Urinary bladder (tissue), 4 donors: Measurements from ENCODE around the gene BEND7. TPM values are rescaled to one million over a fixed set of nuclear protein-coding genes. Genes with fewer than 3 reads are reported as not detected.
"Not testable (repeated sequence)": the region's sequence is repeated elsewhere in the genome, so short reads cannot be mapped to it uniquely, and the experiment has no call there.

Source experiments
- DNase-seq: peaks from one replicate; pipeline ENCODE4 v3.0.0-alpha.2; 2015; ENCODE audit errors: extremely low spot score
- H3K27ac ChIP-seq: one replicate; pipeline ENCODE4 v1.5.1; 2013; ENCODE audit warnings: low read depth, mild to moderate bottlenecking, moderate library complexity
- H3K36me3 ChIP-seq: one replicate; pipeline ENCODE4 v1.6.1; 2013; ENCODE audit warnings: mild to moderate bottlenecking, moderate library complexity; ENCODE audit not compliant: insufficient read depth
- H3K4me1 ChIP-seq: one replicate; pipeline ENCODE4 v1.6.1; 2013; ENCODE audit warnings: mild to moderate bottlenecking, moderate library complexity; ENCODE audit not compliant: insufficient read depth
- H3K4me3 ChIP-seq: one replicate; pipeline ENCODE4 v1.5.1; 2013; ENCODE audit warnings: low read depth, low read length
- WGBS: extraction: QIAGEN DNeasy Blood & Tissue Kit; methylation state at CpG from one replicate; pipeline ENCODE4 v1.1.7; 2013; 5-methylcytosine and 5-hydroxymethylcytosine counted together
- polyA plus RNA-seq: library from polyadenylated mRNA; stranded (reverse); fragments of 200-250 nt; gene quantifications from one replicate; pipeline ENCODE4 v1.2.3, GENCODE V29; 2013
- total RNA-seq: library from RNA; depleted of rRNA; stranded (reverse); fragments of >200 nt; gene quantifications from one replicate; pipeline ENCODE4 v1.2.3, GENCODE V29; 2014
- donor health status: healthy with polysubstance abuse.
- donor health status: healthy.

Gene BEND7
- total and polyA plus RNA-seq, 2 donors, result 8.0 to 8.8 TPM

DNA sequence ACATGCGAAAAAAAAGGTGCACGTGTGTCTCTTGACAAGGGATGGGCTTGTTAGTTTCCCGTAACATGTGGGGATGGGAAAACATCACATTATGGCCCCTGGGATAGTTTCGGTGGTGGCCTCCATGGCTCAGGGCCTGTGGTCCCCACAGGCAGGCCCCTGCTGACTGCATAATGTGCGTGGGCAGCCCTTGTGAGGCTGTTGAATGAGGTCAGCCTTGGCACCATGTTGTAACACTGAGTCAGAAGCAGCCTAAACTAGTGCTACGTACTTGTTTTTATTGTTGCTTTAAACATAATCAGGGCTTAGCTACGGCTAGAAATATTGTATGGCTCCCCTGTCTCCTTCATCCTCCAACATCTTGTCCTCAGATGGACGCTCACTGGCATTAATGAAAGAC lies 80.6 kb downstream of the BEND7 start:
- Histone ChIP-seq H3K36me3 (no peaks in the 10 kb centered on the region), H3K4me1 (no peaks in the 10 kb centered on the region), H3K4me3 (no peak overlapping the region), H3K27ac (no peak overlapping the region)
- 89% methylated on average over 8 of the region's 8 CpGs for WGBS
- DNase-seq, result no peak

DNA sequence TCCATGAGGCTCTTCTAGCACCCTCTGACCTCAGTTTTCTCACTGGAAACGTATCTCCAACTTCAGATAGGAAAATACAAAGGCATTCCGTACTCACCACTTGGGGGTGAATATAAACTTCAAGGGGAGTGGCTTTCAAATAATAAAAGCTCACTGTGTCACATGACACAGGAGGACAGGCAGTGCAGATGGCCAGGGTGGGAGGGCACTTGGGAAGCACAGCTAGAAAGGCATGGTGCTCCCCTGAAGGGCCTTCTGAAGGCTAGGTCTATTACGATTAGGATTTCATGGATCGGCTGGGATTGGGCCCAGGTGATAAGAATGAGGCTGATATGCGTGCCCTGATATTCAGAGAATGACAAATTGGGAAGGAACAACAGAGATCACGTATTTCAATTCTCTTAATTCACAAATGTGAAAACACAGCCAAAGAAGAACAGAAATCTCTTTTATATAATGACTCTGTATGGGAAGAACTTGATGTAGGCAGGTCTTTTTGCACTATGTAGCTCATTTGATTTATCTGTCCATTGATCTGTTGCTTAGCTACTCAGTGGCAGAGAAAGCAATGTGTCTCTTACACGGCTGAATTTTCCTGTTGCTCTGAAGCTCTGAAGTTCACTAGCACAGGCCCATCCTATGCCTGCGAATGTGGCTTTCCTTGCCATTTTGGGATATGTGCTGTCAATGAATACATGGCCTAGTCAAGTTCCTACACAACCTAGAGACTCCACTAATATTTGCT lies 83.0 kb downstream of the BEND7 start:
- no peak overlapping the region for H3K4me3 ChIP-seq
- no peaks in the 10 kb centered on the region for H3K4me1 ChIP-seq
- DNase-seq, result no peak
- 90% methylated on average over 8 of the region's 8 CpGs for WGBS
- no peaks in the 10 kb centered on the region for H3K36me3 ChIP-seq
- no peak overlapping the region for H3K27ac ChIP-seq

DNA sequence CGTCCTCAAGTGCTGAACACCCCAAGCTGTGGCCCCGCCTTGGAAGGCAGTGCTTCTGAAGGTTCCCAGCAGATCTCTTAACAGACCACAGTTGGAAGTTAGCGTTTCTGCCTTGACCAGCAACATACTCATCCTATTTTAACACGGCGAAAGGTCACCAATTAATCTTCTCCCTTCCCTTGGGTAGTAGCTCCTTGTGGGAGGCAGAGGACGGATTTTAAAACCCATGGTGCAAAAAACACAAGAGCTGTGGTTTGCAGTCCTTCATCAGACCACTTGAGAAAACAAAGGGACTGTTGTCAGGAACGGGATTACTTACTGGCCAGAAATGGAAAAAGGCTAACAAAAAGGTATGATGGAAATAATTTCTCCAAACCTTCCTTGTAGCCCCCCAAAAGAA lies 87.3 kb downstream of the BEND7 start:
- H3K27ac ChIP-seq, result no peak overlapping the region
- H3K4me1 ChIP-seq, result no peaks in the 10 kb centered on the region
- no peak overlapping the region for H3K4me3 ChIP-seq
- H3K36me3 ChIP-seq, result no peaks in the 10 kb centered on the region
- DNase-seq, result no peak
- WGBS, result 84% methylated on average over 7 of the region's 7 CpGs

GRCh38 chr10:13440185-13441061 lies 88.4 kb downstream of the BEND7 start:
- DNase-seq, result no peak
- Histone ChIP-seq H3K4me1 (no peaks in the 10 kb centered on the region), H3K27ac (no peak overlapping the region), H3K36me3 (no peaks in the 10 kb centered on the region), H3K4me3 (no peak overlapping the region)
- 8% methylated on average over 30 of the region's 30 CpGs for WGBS

DNA sequence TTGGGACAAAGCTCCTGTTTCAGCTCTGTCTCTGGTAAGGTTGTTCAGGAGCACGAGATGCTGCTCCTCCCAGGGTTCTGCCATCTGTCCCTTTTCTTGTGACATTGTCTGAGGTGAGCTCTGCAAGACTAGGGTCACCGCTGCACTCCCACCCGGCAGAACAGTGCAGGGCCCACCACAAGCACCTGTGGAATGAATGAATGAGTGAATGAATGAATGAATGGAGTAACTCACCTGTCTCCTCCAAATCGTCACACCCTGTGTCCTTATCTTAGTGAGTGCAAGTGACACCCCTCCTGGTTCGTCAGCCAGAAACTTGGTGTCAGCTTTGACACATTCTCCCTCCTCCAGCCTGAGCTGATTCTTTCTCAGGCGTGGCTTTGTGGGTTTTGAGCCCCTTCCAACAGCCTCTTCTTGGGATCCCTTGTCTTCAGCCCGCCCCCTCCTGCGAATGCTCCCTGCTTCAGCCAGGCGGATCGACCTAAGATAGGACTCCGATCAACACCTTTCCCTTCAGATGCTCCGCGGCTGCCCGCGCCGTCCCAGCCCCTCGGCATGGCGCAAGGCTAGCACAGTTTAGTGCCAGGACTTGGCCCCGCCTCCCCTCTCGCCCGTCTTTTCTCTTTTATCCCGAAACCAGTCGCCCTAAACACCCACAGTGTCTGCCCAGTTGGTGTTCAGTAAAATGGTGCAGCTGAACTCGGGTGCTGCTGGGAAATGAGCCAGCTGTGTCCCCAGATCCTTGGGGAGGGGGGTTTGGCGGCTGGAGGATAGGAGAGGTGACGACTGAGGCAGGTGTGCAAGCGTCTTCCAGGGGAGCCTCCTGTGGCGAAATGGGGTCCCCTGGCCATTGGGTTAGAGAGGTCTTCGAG lies 89.3 kb downstream of the BEND7 start:
- Histone ChIP-seq H3K36me3 (no peaks in the 10 kb centered on the region), H3K27ac (no peak overlapping the region), H3K4me3 (no peak overlapping the region), H3K4me1 (no peaks in the 10 kb centered on the region)
- 27% methylated on average over 29 of the region's 29 CpGs for WGBS
- DNase-seq, result no peak

DNA sequence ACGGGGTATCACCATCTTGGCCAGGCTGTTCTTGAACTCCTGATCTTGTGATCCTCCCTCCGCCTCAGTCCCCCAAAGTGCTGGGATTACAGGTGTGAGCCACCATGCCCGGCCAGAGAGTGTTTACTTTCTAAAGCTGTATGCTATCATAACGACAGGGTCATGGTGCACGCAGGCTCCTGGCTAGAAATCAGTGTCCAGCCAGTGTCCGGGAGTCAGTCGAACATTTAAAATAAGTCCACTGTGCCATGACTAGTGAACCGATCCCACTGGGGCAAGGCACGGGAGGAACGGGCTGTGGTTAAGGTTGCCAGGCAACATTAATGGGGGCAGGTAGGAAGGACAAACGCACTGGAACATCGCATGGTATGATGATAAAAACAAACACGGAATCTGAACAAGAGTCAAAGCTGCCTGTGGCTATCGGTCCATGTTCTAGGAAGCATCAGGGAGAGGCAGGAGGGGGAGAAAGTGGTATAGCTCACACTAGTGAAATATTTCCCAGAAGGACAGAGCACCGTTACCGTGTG lies 91.7 kb downstream of the BEND7 start:
- Histone ChIP-seq H3K27ac (no peak overlapping the region), H3K36me3 (no peaks in the 10 kb centered on the region), H3K4me1 (no peaks in the 10 kb centered on the region), H3K4me3 (no peak overlapping the region)
- no peak for DNase-seq
- WGBS, result 67% methylated on average over 16 of the region's 16 CpGs

DNA sequence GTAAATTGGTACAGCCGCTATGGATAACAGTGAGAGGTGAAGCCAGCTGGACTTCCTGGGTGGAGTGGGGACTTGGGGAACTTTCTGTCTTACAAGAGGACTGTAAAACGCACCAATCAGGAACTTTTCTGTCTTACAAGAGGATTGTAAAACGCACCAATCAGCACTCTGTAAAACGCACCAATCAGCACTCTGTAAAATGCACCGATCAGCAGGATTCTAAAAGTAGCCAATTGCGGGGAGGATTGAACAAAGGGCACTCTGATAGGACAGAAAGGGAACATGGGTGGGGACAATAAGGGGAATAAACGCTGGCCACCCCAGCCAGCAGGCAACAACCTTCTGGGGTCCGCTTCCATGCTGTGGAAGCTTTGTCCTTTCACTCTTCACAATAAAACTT lies 100.9 kb downstream of the BEND7 start:
- DNase-seq, result not testable (repeated sequence)
- 91% methylated on average over 8 of the region's 8 CpGs for WGBS

DNA sequence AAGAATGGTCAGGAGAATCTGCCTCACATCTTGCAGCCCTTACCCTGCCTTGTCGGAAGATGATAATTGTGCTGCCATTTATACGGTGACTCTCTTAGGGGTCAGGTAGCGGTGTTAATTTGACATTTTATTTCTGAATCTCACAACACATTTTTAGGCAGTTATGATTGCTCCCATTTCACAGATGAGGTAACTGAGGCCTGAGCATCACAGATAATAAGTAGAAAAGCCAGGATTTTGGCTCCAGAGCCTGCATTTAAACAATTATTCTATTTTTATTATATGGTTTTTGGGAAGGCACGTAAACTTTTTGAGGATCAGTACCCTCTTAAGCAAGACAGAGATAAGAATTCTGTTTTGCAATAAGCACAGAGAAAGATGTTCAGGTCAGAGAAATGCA lies 103.4 kb downstream of the BEND7 start:
- Histone ChIP-seq H3K27ac (no peak overlapping the region), H3K4me3 (no peak overlapping the region), H3K36me3 (no peaks in the 10 kb centered on the region), H3K4me1 (no peaks in the 10 kb centered on the region)
- DNase-seq, result no peak
- WGBS, result 56% methylated on average over 4 of the region's 4 CpGs

More for the DNA sequence above, 100.9 kb downstream of the BEND7 start:
- H3K36me3 ChIP-seq, H3K4me1 ChIP-seq, H3K4me3 ChIP-seq, H3K27ac ChIP-seq: not testable (repeated sequence)

GRCh38 chr10:13422800-13423199 lies 106.0 kb downstream of the BEND7 start:
- Histone ChIP-seq H3K36me3 (no peaks in the 10 kb centered on the region), H3K4me3 (no peak overlapping the region), H3K4me1 (no peaks in the 10 kb centered on the region), H3K27ac (no peak overlapping the region)
- WGBS, result 76% methylated on average over 9 of the region's 9 CpGs
- DNase-seq, result no peak

GRCh38 chr10:13421382-13421917 lies 107.4 kb downstream of the BEND7 start:
- Histone ChIP-seq H3K27ac (no peak overlapping the region), H3K4me1 (no peaks in the 10 kb centered on the region), H3K4me3 (no peak overlapping the region), H3K36me3 (no peaks in the 10 kb centered on the region)
- DNase-seq, result no peak
- 78% methylated on average over 2 of the region's 2 CpGs for WGBS

DNA sequence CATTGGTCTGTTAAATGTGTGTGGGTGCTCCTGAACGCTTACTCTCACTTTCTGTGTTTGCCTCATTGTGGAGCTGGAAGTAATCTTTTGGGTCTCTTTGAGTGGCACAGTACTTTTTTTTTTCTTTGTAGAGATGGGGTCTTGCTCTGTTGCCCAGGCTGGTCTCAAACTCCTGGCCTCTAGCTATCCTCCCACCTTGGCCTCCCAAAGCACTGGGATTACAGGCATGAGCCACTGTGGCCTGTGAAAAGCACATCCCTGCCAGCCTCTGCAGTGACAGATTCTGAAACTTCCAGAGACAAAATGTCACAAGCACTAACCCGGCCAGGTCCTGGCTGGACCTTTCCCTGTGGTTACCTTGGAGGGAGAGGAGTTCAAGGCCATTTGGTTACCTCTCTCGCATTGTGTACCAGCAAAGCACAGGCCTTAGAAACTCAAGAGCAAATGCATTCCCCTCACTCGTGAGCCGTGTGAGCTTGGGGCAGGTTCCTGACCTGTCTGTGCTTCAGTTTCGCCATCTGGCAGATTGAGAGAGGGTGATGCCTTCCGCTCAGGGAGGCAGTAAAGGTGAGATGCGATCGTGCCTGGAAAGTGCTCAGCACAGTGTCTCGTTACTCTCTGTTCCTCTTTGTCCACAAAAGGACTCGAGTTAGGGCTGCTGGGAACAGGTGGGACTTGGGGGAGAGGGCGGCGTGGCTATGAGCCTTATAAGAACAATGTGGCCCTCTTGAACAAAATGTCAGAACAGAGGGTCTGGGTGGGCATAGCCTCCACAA lies 108.1 kb downstream of the BEND7 start:
- no peaks in the 10 kb centered on the region for H3K4me1 ChIP-seq
- no peak overlapping the region for H3K27ac ChIP-seq
- H3K36me3 ChIP-seq, result no peaks in the 10 kb centered on the region
- H3K4me3 ChIP-seq, result no peak overlapping the region
- WGBS, result 88% methylated on average over 13 of the region's 13 CpGs
- no peak for DNase-seq

GRCh38 chr10:13417459-13418126 lies 111.2 kb downstream of the BEND7 start:
- 87% methylated on average over 9 of the region's 9 CpGs for WGBS
- Histone ChIP-seq H3K27ac (no peak overlapping the region), H3K4me1 (no peaks in the 10 kb centered on the region), H3K36me3 (no peaks in the 10 kb centered on the region), H3K4me3 (no peak overlapping the region)
- DNase-seq, result no peak
